Cardiac fibroblast (primary cell): ENCODE data around the gene IDH3G.
"Not testable (repeated sequence)": the region's sequence is repeated elsewhere in the genome, so short reads cannot be mapped to it uniquely, and the experiment has no call there.

Experiments used
- DNase-seq, 2 donors: peaks; one replicate each; pipeline versions ENCODE4 v3.0.0 to v3.0.0-alpha.2; 2010; ENCODE audit warnings: low read depth in 2 of 2
- H3K4me3 ChIP-seq, 2 donors: replicated peaks in 1 of 2; 1 replicate in 1 of 2; 2 replicates in 1 of 2; pipeline ENCODE4 v1.5.1; 2011; ENCODE audit warnings: low read depth in 2 of 2, low read length in 2 of 2, mild to moderate bottlenecking in 2 of 2, moderate library complexity in 1 of 2
- CTCF ChIP-seq: IDR thresholded peaks from one replicate; pipeline ENCODE4 v1.5.1; 2011; ENCODE audit warnings: low read depth, mild to moderate bottlenecking, low read length, inconsistent platforms

Gene IDH3G

GRCh38 chrX:153761863-153762262, 32.3 kb downstream of the IDH3G start:
- no peak for TF ChIP-seq CTCF
- DNase-seq = no peak
- no peak overlapping the region for H3K4me3 ChIP-seq

- DNase-seq = no peak
- H3K4me3 ChIP-seq = no peak overlapping the region
- no peak for TF ChIP-seq CTCF
These were observed 39.0 kb downstream of the IDH3G start for GRCh38 chrX:153755136-153755535.

DNA sequence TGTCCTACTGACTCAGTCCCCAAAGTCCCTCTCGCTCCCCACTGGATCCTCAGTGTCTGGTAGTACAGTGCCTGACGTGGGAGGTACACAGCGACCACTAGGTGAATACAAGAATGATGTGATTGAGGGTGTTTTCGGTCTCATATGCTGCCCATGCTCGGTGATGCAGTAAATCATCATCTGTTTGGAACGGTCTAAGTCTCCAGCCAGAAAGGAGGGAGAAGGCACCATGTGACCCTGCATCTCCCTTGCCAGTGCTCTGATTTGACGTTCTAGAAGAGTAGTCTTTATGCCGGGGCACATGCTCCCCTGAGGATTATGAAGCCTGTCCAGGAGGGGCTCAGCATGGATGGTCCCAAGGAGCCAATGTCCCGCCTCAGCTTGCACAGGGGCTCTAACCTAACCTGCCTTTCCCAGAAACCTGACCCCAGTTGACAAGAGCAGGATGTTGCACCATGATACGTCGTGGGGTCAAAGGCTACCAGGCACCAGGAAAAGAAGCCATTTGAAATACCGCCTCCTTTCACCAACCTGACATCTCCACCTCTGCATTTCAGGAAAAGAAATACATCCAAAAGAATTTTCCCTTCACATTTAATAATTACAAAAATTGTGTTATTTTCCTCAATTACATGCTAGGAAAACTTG, 43.9 kb downstream of the IDH3G start:
- DNase-seq = no peak
- TF ChIP-seq CTCF = no peak
- H3K4me3 ChIP-seq = no peak overlapping the region

- H3K4me3 ChIP-seq, DNase-seq: not testable (repeated sequence)
These were observed 45.2 kb downstream of the IDH3G start for GRCh38 chrX:153749017-153749416.

- DNase-seq, H3K4me3 ChIP-seq: not testable (repeated sequence)
These were observed 47.2 kb downstream of the IDH3G start for GRCh38 chrX:153746991-153747390.

- no peak for DNase-seq
- no peak for TF ChIP-seq CTCF
- H3K4me3 ChIP-seq = no peak overlapping the region
These were observed 47.8 kb downstream of the IDH3G start for GRCh38 chrX:153746359-153746758.

GRCh38 chrX:153745067-153745433, 49.1 kb downstream of the IDH3G start:
- H3K4me3 ChIP-seq, DNase-seq: not testable (repeated sequence)

DNA sequence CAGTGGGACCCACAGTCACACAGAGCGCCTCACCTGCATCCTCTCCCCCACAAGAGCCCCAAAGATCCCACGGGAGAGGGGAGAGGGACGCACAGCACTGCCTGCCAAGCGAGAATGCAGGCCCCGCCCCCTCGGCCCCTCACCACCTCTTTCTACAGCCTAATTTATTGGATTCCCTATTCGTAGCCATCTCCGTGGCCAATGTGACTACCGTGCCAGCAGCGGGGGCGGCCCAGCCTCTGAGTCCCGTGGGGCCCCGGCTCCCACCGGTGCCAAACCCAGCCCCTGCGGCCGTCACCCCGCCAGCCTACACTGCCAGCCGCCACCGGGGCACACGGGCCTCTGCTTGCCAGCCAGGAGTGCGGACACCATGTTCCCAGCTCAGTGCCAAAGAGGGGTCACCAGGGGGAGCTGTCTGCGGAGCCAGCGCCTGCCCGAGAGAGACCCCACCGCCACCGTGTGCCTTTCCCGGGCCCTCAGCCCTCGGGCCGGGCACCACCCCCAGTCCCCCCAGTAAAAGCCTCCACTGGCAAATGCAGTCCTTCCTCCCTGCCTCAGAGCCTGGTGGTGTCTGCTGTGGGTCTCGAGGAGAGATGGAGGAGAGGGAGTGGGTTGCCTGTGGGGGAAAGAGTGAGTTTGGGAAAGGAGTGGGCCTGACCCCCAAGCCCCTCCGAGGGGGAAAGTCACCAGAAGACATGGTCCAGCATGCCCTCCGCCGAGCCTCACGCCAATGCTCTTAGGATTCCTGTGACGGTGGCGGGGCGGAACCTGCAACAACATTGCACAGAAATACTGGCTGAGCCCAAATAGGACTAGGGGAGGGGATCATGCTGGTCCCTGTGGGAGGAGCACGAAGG, 49.7 kb downstream of the IDH3G start:
- TF ChIP-seq CTCF = peak; percentile 33
- H3K4me3 ChIP-seq = no peak overlapping the region
- DNase-seq = no peak

DNA sequence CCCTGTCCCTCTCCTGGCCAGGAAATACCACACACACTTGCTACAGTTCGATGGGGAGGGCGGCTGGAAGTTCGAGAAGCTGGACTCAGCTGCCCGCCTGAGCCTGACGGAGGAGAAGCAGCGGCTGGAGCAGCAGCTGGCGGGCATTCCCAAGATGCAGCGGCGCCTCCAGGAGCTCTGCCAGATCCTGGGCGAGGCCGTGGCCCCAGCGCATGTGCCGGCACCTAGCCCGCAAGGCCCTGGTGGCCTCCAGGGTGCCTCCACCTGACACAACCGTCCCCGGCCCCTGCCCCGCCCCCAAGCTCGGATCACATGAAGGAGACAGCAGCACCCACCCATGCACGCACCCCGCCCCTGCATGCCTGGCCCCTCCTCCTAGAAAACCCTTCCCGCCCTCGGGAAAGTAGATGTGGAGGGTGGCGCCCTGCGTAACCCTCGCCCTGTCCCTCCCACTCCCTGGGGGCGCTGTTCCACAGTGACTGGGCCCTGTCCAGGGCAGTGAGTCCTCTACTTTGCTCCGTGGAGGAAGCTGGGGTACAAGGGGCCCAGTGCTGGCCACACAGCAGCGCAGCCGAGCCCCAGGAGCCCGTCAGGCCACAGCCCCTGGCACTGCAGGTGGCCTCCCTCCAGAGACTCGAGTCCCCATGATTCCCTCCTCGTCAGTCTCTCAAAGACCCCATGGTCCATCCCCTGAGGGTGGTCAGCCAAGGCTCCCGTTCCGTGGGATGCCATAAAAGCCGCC, 50.5 kb downstream of the IDH3G start:
- DNase-seq = peak in 1 of 2 donors; percentile 45
- H3K4me3 ChIP-seq = not testable (repeated sequence)

DNA sequence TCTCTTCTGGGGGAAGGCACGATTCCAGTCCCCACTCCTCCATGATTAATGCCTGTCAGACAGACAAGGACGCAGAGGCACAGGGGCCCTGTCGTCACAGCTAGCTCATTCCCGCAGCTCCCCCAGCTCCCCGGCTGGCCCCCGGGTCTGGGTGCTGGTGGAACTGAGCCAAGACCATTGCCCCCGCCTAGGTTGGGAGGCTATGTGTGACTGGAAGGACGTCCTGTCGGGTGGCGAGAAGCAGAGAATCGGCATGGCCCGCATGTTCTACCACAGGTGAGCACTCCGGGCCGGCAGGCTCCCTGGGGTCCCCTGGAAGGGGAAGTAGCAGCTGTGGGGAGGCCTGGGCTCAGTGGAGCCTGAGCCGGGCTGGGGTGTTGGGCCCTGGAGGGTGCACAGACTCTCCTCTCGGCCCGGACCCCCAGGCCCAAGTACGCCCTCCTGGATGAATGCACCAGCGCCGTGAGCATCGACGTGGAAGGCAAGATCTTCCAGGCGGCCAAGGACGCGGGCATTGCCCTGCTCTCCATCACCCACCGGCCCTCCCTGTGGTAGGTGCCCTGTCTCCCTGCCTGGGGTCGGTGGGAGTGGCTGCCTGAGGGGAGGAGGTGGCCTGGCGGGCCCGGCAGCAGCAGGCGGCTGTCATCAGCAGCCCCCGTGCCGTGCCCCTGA, 51.2 kb downstream of the IDH3G start:
- H3K4me3 ChIP-seq, DNase-seq: not testable (repeated sequence)

- DNase-seq = not testable (repeated sequence)
These were observed 52.1 kb downstream of the IDH3G start for GRCh38 chrX:153742111-153742510.

More at GRCh38 chrX:153742111-153742510, 52.1 kb downstream of the IDH3G start:
- not testable (repeated sequence) for H3K4me3 ChIP-seq
